ENCODE results near the gene PXDC1.

DNA sequence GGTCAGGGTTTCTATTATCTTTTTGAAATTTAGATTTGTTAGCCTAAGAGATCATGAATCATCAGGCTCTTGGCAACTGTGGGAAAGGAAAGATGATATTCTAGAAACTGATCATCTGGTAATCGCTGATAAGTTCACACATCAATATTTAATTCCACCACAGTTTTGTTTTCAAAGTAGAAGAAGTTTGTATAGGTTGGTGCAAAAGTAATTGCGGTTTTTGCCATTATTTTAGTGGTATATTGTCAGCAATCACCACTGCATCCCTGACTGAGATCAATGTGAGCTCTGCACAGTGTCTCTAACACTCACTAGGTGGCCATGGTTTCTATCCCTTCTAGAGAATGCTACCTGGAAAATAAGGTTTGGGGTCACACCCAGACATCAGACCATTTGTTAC is 17.0 kb upstream of the PXDC1 start:
- TF ChIP-seq, protein P1, sequence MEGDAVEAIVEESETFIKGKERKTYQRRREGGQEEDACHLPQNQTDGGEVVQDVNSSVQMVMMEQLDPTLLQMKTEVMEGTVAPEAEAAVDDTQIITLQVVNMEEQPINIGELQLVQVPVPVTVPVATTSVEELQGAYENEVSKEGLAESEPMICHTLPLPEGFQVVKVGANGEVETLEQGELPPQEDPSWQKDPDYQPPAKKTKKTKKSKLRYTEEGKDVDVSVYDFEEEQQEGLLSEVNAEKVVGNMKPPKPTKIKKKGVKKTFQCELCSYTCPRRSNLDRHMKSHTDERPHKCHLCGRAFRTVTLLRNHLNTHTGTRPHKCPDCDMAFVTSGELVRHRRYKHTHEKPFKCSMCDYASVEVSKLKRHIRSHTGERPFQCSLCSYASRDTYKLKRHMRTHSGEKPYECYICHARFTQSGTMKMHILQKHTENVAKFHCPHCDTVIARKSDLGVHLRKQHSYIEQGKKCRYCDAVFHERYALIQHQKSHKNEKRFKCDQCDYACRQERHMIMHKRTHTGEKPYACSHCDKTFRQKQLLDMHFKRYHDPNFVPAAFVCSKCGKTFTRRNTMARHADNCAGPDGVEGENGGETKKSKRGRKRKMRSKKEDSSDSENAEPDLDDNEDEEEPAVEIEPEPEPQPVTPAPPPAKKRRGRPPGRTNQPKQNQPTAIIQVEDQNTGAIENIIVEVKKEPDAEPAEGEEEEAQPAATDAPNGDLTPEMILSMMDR (IDR thresholded peaks at IDR 0.05 in 2 of 3, conservative IDR thresholded peaks at IDR 0.05 in 1 of 3; ENCODE audit: borderline replicate concordance in 1 of 3, insufficient read depth in 1 of 3, low read depth in 2 of 3, low read length in 2 of 3) = no peak
- TF ChIP-seq POLR2A (IDR thresholded peaks at IDR 0.05; ENCODE audit: borderline replicate concordance, extremely low read depth, insufficient read depth, insufficient read length) = no peak
- TF ChIP-seq RAD21 (IDR thresholded peaks at IDR 0.05; ENCODE audit: low read depth) = no peak
- TF ChIP-seq TCF7L2 (IDR thresholded peaks at IDR 0.05; ENCODE audit: borderline replicate concordance, extremely low read depth, insufficient read depth, insufficient read length) = no peak
- TF ChIP-seq, protein P2, sequence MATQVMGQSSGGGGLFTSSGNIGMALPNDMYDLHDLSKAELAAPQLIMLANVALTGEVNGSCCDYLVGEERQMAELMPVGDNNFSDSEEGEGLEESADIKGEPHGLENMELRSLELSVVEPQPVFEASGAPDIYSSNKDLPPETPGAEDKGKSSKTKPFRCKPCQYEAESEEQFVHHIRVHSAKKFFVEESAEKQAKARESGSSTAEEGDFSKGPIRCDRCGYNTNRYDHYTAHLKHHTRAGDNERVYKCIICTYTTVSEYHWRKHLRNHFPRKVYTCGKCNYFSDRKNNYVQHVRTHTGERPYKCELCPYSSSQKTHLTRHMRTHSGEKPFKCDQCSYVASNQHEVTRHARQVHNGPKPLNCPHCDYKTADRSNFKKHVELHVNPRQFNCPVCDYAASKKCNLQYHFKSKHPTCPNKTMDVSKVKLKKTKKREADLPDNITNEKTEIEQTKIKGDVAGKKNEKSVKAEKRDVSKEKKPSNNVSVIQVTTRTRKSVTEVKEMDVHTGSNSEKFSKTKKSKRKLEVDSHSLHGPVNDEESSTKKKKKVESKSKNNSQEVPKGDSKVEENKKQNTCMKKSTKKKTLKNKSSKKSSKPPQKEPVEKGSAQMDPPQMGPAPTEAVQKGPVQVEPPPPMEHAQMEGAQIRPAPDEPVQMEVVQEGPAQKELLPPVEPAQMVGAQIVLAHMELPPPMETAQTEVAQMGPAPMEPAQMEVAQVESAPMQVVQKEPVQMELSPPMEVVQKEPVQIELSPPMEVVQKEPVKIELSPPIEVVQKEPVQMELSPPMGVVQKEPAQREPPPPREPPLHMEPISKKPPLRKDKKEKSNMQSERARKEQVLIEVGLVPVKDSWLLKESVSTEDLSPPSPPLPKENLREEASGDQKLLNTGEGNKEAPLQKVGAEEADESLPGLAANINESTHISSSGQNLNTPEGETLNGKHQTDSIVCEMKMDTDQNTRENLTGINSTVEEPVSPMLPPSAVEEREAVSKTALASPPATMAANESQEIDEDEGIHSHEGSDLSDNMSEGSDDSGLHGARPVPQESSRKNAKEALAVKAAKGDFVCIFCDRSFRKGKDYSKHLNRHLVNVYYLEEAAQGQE (IDR thresholded peaks at IDR 0.05; ENCODE audit: low read depth) = no peak
